Activated T-helper 1 cell treated with Interleukin-2 at 50 U/mL for 16 hours (primary cell): ENCODE measurements around the gene DENND1A.
"Not testable (repeated sequence)": the region's sequence is repeated elsewhere in the genome, so short reads cannot be mapped to it uniquely, and the experiment has no call there.

Experiments
- DNase-seq: peaks from one replicate; pipeline ENCODE4 v3.0.0-alpha.2; 2020; ENCODE audit warnings: low read depth

The DENND1A gene

GRCh38 chr9:123914517-123915196, 15.3 kb downstream of the DENND1A start:
- no peak for DNase-seq

- DNase-seq: no peak
Measured at GRCh38 chr9:123912167-123912897, 17.6 kb downstream of the DENND1A start.

- no peak for DNase-seq
Measured at GRCh38 chr9:123911024-123911423, 18.9 kb downstream of the DENND1A start.

- DNase-seq: not testable (repeated sequence)
Measured at GRCh38 chr9:123909192-123909591, 20.7 kb downstream of the DENND1A start.

GRCh38 chr9:123903550-123903949, 26.4 kb downstream of the DENND1A start:
- not testable (repeated sequence) for DNase-seq

GRCh38 chr9:123894822-123895221, 35.1 kb downstream of the DENND1A start:
- DNase-seq: no peak

- no peak for DNase-seq
Measured at GRCh38 chr9:123893831-123894460, 36.0 kb downstream of the DENND1A start.

- no peak for DNase-seq
Measured at GRCh38 chr9:123893115-123893514, 36.8 kb downstream of the DENND1A start.

GRCh38 chr9:123887837-123888236, 42.1 kb downstream of the DENND1A start:
- DNase-seq: no peak

- not testable (repeated sequence) for DNase-seq
Measured at GRCh38 chr9:123885834-123886233, 44.1 kb downstream of the DENND1A start.

GRCh38 chr9:123883634-123884033, 46.3 kb downstream of the DENND1A start:
- no peak for DNase-seq

GRCh38 chr9:123881604-123882003, 48.3 kb downstream of the DENND1A start:
- no peak for DNase-seq

GRCh38 chr9:123880420-123880819, 49.5 kb downstream of the DENND1A start:
- no peak for DNase-seq

- no peak for DNase-seq
Measured at GRCh38 chr9:123876750-123877149, 53.2 kb downstream of the DENND1A start.

- DNase-seq: no peak
Measured at GRCh38 chr9:123872710-123873109, 57.2 kb downstream of the DENND1A start.

GRCh38 chr9:123871781-123872180, 58.1 kb downstream of the DENND1A start:
- DNase-seq: no peak

GRCh38 chr9:123868002-123868401, 61.9 kb downstream of the DENND1A start:
- no peak for DNase-seq

GRCh38 chr9:123867034-123867433, 62.9 kb downstream of the DENND1A start:
- no peak for DNase-seq

GRCh38 chr9:123866497-123866896, 63.4 kb downstream of the DENND1A start:
- DNase-seq: no peak

GRCh38 chr9:123865226-123866000, 64.5 kb downstream of the DENND1A start:
- DNase-seq: no peak

GRCh38 chr9:123864251-123864650, 65.7 kb downstream of the DENND1A start:
- no peak for DNase-seq

GRCh38 chr9:123863164-123863855, 66.6 kb downstream of the DENND1A start:
- no peak for DNase-seq
